ENCODE data around the gene LARP4B.

DNA sequence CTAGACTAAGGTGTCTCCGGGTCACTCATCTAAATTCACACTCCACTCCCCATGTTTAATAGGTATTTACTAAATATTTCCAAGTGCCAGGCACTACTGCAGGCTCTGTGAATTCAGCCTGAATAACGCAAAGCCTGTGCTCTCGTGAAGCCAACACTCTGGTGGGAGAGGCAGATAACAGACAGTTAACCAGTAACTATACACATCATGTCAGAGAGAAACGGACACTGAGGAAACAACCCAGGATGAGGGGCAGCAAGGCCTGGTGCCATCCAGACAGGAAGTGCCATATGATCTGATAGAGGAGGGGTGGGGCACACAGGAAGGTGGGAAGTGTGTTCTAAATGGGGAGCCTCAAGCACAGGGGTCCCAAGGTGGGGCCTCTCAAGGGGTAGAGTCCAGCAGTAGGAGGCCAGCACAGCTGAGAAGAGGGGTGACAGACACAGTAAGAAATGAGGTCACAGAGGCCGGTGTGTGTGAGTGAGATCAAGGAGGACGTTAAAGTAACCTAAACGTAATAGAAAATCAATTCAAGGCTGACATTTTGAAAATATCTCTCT is 85.3 kb downstream of the LARP4B start:
- TF ChIP-seq, protein P1, sequence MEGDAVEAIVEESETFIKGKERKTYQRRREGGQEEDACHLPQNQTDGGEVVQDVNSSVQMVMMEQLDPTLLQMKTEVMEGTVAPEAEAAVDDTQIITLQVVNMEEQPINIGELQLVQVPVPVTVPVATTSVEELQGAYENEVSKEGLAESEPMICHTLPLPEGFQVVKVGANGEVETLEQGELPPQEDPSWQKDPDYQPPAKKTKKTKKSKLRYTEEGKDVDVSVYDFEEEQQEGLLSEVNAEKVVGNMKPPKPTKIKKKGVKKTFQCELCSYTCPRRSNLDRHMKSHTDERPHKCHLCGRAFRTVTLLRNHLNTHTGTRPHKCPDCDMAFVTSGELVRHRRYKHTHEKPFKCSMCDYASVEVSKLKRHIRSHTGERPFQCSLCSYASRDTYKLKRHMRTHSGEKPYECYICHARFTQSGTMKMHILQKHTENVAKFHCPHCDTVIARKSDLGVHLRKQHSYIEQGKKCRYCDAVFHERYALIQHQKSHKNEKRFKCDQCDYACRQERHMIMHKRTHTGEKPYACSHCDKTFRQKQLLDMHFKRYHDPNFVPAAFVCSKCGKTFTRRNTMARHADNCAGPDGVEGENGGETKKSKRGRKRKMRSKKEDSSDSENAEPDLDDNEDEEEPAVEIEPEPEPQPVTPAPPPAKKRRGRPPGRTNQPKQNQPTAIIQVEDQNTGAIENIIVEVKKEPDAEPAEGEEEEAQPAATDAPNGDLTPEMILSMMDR (IDR thresholded peaks at IDR 0.05), result no peak
- TF ChIP-seq POLR2A (IDR thresholded peaks at IDR 0.05), result no peak
